ENCODE measurements around the gene GPATCH11. TPM values are rescaled to one million over a fixed set of nuclear protein-coding genes. Genes with fewer than 3 reads are reported as not detected.

Gene GPATCH11
- polyA plus RNA-seq, 2 of the 4 experiments (the other 2 are of a cell fraction) = 9.0 to 10.4 TPM

GRCh38 chr2:37146062-37146461 lies 61.7 kb downstream of the GPATCH11 start (continued):
- TF ChIP-seq ESRRA (IDR thresholded peaks at IDR 0.05; ENCODE audit: borderline replicate concordance, low read length) (no peak), PBX3 (IDR thresholded peaks at IDR 0.05) (no peak)

DNA sequence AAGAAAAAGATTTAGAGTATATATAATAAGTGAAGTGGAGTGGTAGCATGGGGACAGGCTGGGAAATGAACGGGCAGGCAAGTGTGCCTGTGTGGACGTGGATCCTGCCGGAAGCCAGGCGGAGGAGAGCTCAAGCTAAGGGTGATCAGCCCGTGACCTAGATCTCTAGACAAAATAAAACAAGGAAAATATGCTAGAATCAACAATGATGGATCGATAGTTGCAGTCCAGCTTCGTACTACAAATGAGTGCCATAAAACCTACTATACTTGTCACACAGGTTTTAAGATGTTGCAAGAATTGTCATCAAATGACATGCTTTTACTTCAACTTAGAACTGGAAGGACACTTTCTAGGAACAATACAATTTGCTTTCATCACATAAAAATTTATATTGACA lies 64.0 kb downstream of the GPATCH11 start:
- FAIRE-seq (no peak), DNase-seq (ENCODE audit: low read depth in 1 of 2, low spot score in 1 of 2) (no peak), ATAC-seq (no peak)
- Histone ChIP-seq H3K4me3 (no peak overlapping the region), H3K4me2 (no peak overlapping the region), H3K27ac (no peak overlapping the region), H3K4me1 (no peaks in the 10 kb centered on the region), H3K9me3 (no peaks in the 10 kb centered on the region)
- POLR2A ChIA-PET = no interaction called here
- CTCF ChIA-PET = interaction anchor here (1.1 kb wide), 1 partner anchor 9 kb away, joined by 3 read pairs; no protein-coding TSS in a partner anchor
- TF ChIP-seq BHLHE40 (IDR thresholded peaks at IDR 0.05; ENCODE audit: low read depth, low read length) (no peak), SMC3 (IDR thresholded peaks at IDR 0.05) (no peak), CHD4 (IDR thresholded peaks at IDR 0.05; ENCODE audit: borderline replicate concordance) (no peak), CBX2 (IDR thresholded peaks at IDR 0.05; ENCODE audit: borderline replicate concordance, low read depth) (no peak), SREBF2 (IDR thresholded peaks at IDR 0.05) (no peak), NR3C1 (IDR thresholded peaks at IDR 0.05) (no peak), ZNF302 (CRISPR knock-in tag; IDR thresholded peaks at IDR 0.05) (no peak), POLR2A (IDR thresholded peaks at IDR 0.05; ENCODE audit: low read length) (no peak), JUN (IDR thresholded peaks at IDR 0.05) (no peak), RCOR1 (IDR thresholded peaks at IDR 0.05; ENCODE audit: low read depth, low read length) (no peak), PBX3 (IDR thresholded peaks at IDR 0.05) (no peak), ZSCAN20 (CRISPR knock-in tag; IDR thresholded peaks at IDR 0.05) (no peak), RARB (CRISPR knock-in tag; IDR thresholded peaks at IDR 0.05) (no peak), HOXB5 (CRISPR knock-in tag; IDR thresholded peaks at IDR 0.05) (no peak), NFE2L2 (conservative IDR thresholded peaks at IDR 0.05; ENCODE audit: low read length) (no peak), RFX5 (IDR thresholded peaks at IDR 0.05) (no peak), CBX8 (IDR thresholded peaks at IDR 0.05) (no peak)
- TF ChIP-seq, protein P1, sequence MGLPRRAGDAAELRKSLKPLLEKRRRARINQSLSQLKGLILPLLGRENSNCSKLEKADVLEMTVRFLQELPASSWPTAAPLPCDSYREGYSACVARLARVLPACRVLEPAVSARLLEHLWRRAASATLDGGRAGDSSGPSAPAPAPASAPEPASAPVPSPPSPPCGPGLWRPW (IDR thresholded peaks at IDR 0.05) = no peak
- WGBS (ENCODE audit: missing lambda C conversion rate) = 94% methylated on average over 7 of the region's 7 CpGs

Other genes starting within 250 kb of the GPATCH11 start
- gene STRN, start 118.0 kb upstream of the GPATCH11 start, polyA plus RNA-seq (2011; rRNA removed) = 31.8 and 36.0 TPM in 2 replicates
- gene STRN, start 118.0 kb upstream of the GPATCH11 start, polyA plus RNA-seq (2017; fragmentation: RNase III; extraction: RNeasy Plus Mini Kit Qiagen cat#74134 plus additional on column Dnase treatment) = 13.1 to 13.9 TPM (median 13.2 TPM) in 3 replicates
- gene HEATR5B, start 146 bp upstream of the GPATCH11 start, polyA plus RNA-seq (2011; rRNA removed) = 25.0 and 26.1 TPM in 2 replicates
- gene HEATR5B, start 146 bp upstream of the GPATCH11 start, polyA plus RNA-seq (2017; fragmentation: RNase III; extraction: RNeasy Plus Mini Kit Qiagen cat#74134 plus additional on column Dnase treatment) = 6.6 to 8.4 TPM (median 7.7 TPM) in 3 replicates
- gene EIF2AK2, start 72.5 kb downstream of the GPATCH11 start, polyA plus RNA-seq (2011; rRNA removed) = 34.6 and 47.2 TPM in 2 replicates
- gene EIF2AK2, start 72.5 kb downstream of the GPATCH11 start, polyA plus RNA-seq (2017; fragmentation: RNase III; extraction: RNeasy Plus Mini Kit Qiagen cat#74134 plus additional on column Dnase treatment) = 27.1 to 30.1 TPM (median 29.8 TPM) in 3 replicates
- gene SULT6B1, start 104.2 kb downstream of the GPATCH11 start, polyA plus RNA-seq (2011; rRNA removed) = not detected in 2 replicates
- not detected in 3 replicates for gene SULT6B1, start 104.2 kb downstream of the GPATCH11 start, polyA plus RNA-seq (2017; fragmentation: RNase III; extraction: RNeasy Plus Mini Kit Qiagen cat#74134 plus additional on column Dnase treatment)
- 78.1 and 87.4 TPM in 2 replicates for gene CEBPZOS, start 112.0 kb downstream of the GPATCH11 start, polyA plus RNA-seq (2011; rRNA removed)
- 55.9 to 69.2 TPM (median 61.3 TPM) in 3 replicates for gene CEBPZOS, start 112.0 kb downstream of the GPATCH11 start, polyA plus RNA-seq (2017; fragmentation: RNase III; extraction: RNeasy Plus Mini Kit Qiagen cat#74134 plus additional on column Dnase treatment)
- 44.1 and 70.9 TPM in 2 replicates for gene CEBPZ, start 147.1 kb downstream of the GPATCH11 start, polyA plus RNA-seq (2011; rRNA removed)
- 71.5 to 74.0 TPM (median 72.7 TPM) in 3 replicates for gene CEBPZ, start 147.1 kb downstream of the GPATCH11 start, polyA plus RNA-seq (2017; fragmentation: RNase III; extraction: RNeasy Plus Mini Kit Qiagen cat#74134 plus additional on column Dnase treatment)
- gene NDUFAF7, start 147.1 kb downstream of the GPATCH11 start, polyA plus RNA-seq (2011; rRNA removed) = 40.2 and 48.0 TPM in 2 replicates
- 28.8 to 29.3 TPM (median 29.0 TPM) in 3 replicates for gene NDUFAF7, start 147.1 kb downstream of the GPATCH11 start, polyA plus RNA-seq (2017; fragmentation: RNase III; extraction: RNeasy Plus Mini Kit Qiagen cat#74134 plus additional on column Dnase treatment)
- gene PRKD3, start 240.3 kb downstream of the GPATCH11 start, polyA plus RNA-seq (2011; rRNA removed) = 26.9 and 28.9 TPM in 2 replicates
- gene PRKD3, start 240.3 kb downstream of the GPATCH11 start, polyA plus RNA-seq (2017; fragmentation: RNase III; extraction: RNeasy Plus Mini Kit Qiagen cat#74134 plus additional on column Dnase treatment) = 16.1 to 18.2 TPM (median 16.6 TPM) in 3 replicates

Measured in A549 (cell line).